GM21423 (cell line): ENCODE data around the gene APBA1.
"Not testable (repeated sequence)": the region's sequence is repeated elsewhere in the genome, so short reads cannot be mapped to it uniquely, and the experiment has no call there.

Source experiments
- ATAC-seq: cut with Tn5 transposase; IDR thresholded peaks from one replicate; pipeline ENCODE4 v1.9.1; 2021; ENCODE audit warnings: mild to moderate bottlenecking, moderate library complexity; ENCODE audit not compliant: unreplicated experiment

Gene APBA1

DNA sequence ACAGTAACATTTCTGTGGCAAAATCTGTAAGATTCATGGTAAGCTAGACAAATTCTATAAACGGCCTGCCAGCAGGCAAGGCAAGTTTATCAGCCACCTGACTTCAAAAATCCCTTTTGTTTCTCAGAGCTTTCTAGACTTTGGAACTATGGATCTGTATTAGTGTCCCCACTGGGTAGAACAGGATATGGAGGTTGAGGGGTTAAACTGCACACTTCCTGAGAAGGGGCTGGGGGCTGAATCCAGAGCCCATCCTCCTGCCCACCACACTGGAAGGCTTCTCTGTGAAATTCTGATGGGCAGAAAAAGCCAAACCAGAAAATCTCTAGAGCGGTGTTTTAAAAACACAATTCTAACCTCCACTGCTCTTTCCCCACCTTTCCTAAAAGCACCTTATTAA, 218.4 kb downstream of the APBA1 start:
- ATAC-seq = no peak

DNA sequence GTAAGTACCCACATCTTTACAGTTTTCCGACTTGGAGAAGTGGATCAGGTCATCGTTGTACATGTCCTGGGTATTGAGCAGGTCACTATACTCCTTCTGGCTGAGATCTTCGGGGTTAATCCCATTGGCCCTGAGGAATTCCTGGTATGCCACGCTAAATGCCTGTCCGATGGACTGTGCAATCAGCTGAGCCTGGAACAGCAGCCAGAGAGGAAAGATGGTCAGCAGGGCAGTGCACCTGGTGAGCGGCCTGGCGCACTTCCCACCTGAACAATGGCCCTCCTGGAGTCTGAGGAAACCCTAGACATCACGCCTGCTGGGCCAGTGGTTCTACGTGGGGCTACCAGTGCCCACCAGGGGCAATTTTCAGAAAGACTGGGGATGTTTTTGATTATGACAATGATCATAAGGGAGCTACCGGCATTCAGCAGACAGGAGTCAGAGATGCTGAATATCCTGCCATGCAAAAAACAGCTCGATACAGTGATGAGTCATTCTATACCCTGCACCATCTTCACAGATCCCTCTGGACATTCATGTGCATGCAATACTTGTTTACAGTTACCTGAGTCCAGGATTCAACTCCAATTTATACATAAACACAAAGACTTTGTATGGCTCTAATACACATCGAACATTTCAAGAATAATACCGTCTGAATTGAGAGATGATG, 219.9 kb downstream of the APBA1 start:
- ATAC-seq = no peak

DNA sequence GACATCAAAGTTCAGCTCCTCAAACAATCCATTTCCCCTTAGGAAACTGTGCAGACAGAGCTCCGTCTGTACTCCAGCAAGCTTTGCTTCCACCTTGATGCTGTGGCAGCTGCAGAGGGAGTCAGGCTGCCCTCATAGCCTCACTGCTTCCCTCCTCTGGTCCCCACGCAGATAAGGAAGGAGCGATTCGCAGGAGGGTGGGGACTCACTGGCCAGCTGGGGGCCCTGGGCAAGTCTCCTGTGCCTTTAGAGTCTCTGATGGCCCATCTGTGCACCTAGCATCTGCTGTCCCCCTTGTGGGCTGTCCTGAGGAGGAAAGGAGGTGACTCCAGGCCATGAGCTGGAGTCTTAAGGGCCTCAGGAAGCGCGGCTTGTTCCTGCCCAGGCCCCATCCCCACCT, 225.7 kb downstream of the APBA1 start:
- no peak for ATAC-seq

DNA sequence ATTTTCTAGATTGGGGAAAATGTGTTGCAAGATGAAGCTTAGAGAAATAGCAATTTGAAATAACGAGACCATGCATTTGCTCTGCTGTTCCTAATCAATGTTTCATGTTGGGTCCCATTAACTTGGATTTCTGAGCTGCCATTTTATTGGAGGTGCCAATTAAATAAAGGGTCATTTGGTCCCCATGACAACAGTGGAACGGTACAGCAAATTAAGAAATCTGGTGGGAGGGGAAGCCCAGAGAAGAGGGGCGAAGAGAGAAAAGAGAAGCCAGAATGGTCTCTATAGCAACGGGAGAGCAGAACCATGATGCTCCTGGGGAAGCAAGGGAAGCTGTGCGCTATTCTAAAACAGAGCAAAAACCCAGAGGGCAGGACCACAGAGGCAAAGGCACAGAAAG, 226.9 kb downstream of the APBA1 start:
- ATAC-seq = no peak

- no peak for ATAC-seq
Observed at GRCh38 chr9:69444791-69445190, 227.4 kb downstream of the APBA1 start.

DNA sequence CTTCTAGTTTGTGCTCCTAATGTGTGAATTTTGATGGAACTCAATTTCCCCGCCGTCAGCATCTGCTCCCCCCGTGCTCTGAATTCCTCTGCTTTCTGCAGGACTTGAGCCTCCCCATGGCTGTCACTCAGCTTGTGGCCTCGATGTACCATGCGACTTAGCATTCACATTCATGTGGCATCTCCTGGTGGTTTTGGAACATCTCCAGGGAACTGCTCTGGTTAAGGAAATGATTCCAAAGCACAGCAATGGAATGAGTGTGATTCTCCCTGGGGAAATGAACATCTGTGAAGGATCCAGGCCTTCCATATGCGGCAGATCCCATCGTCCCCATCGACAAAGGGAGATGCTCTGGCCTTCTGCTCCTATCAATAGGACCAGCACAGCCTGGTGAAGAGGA, 228.2 kb downstream of the APBA1 start:
- ATAC-seq = no peak

DNA sequence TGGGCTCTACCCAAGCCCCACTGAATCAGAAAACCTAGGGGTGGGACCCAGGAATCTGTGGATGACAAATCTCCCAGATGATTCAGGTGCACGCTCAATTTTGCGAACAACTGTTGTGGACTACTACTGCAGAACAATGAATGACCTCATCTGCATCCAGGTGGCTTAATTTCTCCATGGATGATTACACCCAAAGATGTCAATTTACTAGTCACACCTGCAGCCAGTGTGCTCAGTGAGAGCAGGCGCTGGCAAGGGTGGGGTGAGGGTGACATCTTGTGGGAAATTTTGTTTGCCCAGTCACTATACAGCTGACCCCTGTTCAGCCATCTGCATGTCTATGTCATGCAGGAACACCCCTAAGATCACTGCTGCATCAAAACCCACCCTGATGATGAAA, 229.0 kb downstream of the APBA1 start:
- ATAC-seq = no peak

- ATAC-seq = no peak
Observed at GRCh38 chr9:69442486-69442885, 229.7 kb downstream of the APBA1 start.

DNA sequence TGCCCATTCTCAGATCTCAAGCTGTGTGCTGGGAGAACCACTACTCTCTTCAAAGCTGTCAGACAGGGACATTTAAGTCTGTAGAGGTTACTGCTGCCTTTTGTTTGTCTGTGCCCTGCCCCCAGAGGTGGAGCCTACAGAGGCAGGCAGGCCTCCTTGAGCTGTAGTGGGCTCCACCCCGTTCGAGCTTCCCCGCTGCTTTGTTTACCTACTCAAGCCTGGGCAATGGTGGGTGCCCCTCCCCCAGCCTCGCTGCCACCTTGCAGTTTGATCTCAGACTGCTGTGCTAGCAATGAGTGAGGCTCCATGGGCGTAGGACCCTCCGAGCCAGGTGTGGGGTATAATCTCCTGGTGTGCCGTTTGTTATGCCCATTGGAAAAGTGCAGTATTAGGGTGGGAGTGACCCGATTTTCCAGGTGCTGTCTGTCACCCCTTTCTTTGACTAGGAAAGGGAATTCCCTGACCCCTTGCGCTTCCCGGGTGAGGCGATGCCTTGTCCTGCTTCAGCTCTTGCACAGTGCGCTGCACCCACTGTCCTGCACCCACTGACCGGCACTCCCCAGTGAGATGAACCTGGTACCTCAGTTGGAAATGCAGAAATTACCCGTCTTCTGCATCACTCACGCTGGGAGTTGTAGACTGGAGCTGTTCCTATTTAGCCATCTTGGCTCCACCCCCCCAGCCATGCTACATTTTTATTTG, 231.8 kb downstream of the APBA1 start:
- ATAC-seq = not testable (repeated sequence)

GRCh38 chr9:69439654-69440053, 232.5 kb downstream of the APBA1 start:
- ATAC-seq = not testable (repeated sequence)

DNA sequence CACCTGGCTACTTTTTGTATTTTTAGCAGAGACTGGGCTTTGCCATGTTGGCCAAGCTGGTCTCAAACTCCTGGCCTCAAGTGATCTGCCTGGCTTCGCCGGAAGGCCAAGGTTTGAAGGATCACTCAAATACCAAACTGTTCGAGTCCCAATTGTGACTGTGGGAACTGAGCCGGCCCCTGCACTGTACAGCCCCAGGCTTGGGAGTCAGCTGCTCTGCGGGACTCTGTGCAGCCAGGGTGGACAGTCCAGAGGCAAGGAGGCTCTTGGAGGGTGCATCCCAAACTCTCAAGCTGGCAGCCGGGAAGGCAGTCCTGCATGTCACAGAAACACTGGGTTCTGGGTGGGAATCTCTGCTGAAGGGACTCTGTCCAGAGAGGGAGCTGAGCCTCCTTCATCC, 238.2 kb downstream of the APBA1 start:
- ATAC-seq = no peak

DNA sequence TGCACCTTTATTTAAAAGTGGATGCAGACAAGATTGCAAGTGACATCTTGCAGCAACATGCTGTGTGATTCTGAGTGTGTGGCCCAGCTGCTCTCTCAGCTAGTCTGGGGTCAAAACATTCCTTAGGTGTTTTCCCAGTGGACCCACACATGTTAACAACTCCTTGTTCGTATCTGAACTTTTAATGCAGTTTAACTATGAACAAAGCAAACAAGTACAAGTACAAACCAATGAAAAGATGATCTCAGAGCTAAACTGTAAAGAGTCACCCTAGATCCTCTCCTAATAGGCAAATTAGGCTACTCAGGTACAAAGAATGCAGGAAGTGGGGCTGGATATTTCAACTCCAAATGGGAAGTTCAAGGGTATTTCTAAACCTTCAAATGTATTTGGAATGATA, 238.8 kb downstream of the APBA1 start:
- ATAC-seq = no peak

DNA sequence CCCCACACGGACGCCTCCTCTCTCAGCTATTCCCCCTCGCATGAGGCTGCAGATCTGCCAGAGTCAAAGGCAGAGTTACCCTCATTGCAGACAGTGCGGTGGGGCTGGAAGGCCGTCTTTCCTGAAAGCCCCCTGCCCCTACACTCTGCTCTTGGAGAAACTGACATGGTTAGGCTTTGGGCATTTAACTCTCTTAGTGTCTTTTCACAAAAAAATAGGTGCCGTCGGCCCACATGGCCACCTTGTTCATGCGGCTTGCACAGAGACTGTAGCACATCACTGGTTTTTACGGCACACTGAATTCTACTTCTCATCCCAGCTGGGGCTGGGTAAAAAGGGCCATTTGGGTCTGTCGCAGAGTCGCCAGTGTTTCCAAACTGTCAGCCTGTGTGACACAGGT, 239.5 kb downstream of the APBA1 start:
- no peak for ATAC-seq

DNA sequence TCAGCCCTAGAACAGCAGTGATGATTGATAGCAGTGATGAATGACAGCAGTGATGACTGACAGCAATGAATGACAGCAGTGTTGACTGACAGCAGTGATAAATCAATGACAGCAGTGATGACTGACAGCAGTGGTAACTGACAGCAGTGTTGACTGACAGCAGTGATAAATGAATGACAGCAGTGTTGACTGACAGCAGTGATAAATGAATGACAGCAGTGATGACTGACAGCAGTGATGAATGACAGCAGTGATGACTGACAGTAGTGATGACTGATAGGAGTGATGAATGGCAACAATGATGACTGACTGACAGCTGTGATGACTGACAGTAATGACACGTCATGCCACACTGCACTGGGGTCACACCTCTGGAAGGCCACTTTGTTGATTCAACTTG, 240.4 kb downstream of the APBA1 start:
- ATAC-seq = no peak

DNA sequence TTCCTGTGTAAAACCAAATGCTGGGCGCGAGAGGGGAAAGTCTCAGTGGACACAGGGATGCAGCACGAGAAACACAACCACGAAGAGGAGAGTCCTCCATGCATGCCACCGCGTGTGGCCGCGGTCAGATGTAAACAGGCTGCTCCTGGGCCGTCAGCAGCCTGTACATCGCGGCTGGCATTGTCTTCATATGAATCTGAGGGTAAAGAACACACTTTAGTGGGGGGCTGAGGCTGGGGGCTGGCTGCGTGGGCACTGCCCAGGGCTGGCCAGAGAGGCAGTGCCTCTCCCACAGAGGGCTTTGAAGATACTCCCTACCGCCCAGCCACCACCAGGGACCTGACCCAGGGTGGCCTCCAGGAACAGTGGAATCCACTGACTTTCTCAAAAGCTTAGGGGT, 241.0 kb downstream of the APBA1 start:
- ATAC-seq = no peak

- ATAC-seq = no peak
Observed at GRCh38 chr9:69430206-69430605, 242.0 kb downstream of the APBA1 start.

DNA sequence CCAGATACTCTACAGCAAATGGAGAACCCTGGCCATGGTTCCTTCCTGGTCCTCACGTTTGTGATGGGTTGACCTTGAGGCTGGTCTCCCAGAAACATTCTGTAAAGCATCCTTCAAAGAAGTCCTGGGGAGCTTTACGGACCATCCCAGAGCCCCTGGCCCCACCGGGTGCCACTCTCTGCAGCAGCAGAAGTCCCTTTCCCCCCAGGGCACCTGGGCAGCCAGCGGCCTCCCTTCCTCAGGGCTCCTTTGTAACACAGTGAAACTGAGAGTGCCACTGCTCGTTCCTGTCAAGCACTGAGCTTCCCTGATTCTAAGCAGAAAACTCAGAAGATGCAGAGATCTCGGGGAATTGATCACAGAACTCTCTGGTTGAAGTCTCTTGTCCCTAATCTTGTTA, 242.9 kb downstream of the APBA1 start:
- ATAC-seq = no peak

DNA sequence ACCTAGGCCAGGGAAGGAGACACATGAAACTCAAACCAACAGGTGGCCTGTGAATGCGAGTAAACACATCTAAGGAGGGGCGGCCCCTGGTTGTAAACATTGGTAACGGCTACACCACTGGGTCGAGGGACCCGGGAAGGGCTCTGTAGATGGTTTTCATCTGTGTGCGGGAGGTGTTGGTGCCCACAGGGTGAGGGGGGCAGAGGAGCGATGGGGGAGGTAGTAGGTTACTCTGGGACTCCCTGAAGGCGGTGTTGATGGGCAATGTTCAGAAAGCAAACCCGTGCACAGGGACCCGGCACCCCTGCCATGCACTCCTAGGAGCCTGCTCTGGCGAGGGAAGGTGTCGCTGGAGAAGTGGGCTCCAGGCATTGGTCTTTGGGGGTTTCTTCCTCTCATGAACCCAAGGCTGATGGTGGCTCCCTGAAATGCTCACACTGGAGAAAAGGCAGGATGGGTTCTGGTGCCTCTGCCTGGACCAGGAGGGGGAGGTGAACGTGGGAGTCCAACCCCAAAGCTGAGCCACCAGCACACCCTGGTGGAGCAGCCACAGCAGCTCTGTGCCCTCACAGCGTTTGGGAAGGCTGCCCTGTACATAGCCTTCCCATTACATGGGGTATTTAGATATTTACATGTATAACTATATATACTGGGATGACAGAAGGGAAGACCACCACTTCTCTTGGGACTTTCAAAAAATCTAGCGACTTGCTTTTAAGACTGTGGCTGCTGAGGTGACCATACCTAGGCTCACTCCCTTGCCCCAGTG, 244.0 kb downstream of the APBA1 start:
- ATAC-seq = no peak

GRCh38 chr9:69427286-69427685, 244.9 kb downstream of the APBA1 start:
- no peak for ATAC-seq

DNA sequence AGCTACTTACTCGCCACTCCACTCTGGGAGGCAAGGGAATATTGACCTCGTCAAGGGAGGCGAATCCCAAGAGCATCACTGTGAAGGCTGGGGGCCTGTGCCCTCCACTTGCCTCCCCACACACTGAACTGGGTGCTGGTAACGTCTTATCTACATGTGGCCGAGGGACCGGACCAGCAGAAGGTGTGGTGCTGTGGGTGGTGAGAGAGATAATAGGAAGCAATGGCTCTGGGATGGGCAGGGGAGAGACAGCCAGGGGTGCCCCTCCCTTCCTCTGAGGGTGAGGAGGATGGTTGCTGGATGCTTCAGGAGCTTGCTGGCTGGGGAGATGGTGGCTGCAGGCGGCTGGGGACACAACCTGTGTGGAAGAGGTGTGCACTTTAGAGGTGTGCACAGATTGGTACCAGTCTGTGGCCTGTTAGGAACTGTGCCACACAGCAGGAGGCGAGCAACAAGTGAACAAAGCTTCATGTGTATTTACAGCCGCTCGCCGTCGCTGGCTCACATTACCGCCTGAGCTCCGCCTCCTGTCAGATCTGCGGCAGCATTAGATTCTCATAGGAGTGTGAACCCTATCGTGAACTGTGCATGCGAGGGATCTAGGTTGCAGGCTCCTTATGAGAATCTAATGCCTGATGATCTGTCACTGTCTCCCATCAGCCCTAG, 246.9 kb downstream of the APBA1 start:
- no peak for ATAC-seq
